HK-2 (cell line): ENCODE data around the gene SERTAD1.

Experiments used
- DNase-seq: peaks from one replicate; pipeline ENCODE4 v3.0.0-alpha.2; 2018; ENCODE audit not compliant: unreplicated experiment

The SERTAD1 gene

GRCh38 chr19:40376286-40376862 is 49.4 kb downstream of the SERTAD1 start:
- no peak for DNase-seq

DNA sequence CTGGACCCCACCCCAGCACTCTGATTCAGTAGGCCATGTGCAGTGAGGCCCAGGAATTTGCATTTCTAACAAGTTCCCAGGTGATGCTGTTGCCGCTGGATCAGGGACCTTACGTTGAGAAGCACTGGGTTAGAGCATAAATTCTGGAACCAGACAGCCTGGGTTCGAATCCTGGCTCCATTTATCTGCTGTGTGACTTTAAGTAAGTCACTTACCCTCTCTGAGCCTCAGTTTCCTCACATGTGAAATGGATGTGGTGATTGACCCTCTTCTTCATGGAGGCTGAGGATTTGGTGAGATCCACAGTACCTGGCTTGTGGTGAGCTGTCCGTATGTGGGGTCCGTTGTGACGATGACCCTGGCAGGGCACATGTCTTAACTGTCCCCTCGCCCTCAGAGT is 51.7 kb downstream of the SERTAD1 start:
- no peak for DNase-seq

GRCh38 chr19:40371802-40372122 is 54.0 kb downstream of the SERTAD1 start:
- no peak for DNase-seq
